ENCODE data around the gene WFDC8. TPM values are rescaled to one million over a fixed set of nuclear protein-coding genes. Genes with fewer than 3 reads are reported as not detected.

Gene WFDC8
- total and polyA plus RNA-seq, 2 donors from 2014 or later, result not detected

DNA sequence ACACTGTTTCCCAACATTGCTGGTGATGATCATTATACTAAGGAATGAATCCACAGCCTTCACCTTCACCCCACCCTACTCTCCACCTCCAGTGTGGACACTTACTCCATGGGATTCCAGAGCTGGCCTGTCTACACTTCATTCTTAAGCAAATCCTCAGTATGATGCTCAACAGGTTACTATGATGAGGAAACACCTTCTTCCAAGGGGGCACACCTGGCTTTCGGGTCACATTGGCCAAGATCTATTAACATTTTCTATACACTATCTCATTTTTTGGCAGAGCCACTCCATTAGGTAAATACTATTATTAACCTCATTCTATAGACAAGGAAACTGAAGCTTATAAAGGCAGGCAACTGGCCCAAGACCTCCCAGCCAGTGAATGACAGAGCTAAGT is 23.9 kb downstream of the WFDC8 start:
- intact Hi-C loops (cut with DNase I), result no loop called here
- FAIRE-seq (no peak), DNase-seq (no peak)
- Histone ChIP-seq H3K27ac (ENCODE audit: low read depth in 2 of 2, low read length in 2 of 2) (no peak overlapping the region), H3K9ac (ENCODE audit: low read length in 3 of 3) (no peak overlapping the region), H3K27me3 (ENCODE audit: control insufficient read depth, insufficient read depth, low read length) (no peaks in the 10 kb centered on the region), H3K4me3 (ENCODE audit: low read length in 3 of 3) (no peak overlapping the region), H3K36me3 (ENCODE audit: control insufficient read depth in 2 of 3, insufficient read depth in 3 of 3, low read length in 3 of 3) (no peaks in the 10 kb centered on the region), H3K9me3 (ENCODE audit: control insufficient read depth in 2 of 3, insufficient read depth in 1 of 3, low read length in 3 of 3) (no peaks in the 10 kb centered on the region), H3K4me1 (ENCODE audit: control insufficient read depth in 2 of 3, insufficient read depth in 2 of 3, low read depth in 1 of 3, low read length in 3 of 3) (no peaks in the 10 kb centered on the region)
- TF ChIP-seq, protein P1, sequence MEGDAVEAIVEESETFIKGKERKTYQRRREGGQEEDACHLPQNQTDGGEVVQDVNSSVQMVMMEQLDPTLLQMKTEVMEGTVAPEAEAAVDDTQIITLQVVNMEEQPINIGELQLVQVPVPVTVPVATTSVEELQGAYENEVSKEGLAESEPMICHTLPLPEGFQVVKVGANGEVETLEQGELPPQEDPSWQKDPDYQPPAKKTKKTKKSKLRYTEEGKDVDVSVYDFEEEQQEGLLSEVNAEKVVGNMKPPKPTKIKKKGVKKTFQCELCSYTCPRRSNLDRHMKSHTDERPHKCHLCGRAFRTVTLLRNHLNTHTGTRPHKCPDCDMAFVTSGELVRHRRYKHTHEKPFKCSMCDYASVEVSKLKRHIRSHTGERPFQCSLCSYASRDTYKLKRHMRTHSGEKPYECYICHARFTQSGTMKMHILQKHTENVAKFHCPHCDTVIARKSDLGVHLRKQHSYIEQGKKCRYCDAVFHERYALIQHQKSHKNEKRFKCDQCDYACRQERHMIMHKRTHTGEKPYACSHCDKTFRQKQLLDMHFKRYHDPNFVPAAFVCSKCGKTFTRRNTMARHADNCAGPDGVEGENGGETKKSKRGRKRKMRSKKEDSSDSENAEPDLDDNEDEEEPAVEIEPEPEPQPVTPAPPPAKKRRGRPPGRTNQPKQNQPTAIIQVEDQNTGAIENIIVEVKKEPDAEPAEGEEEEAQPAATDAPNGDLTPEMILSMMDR (IDR thresholded peaks at IDR 0.05; ENCODE audit: borderline replicate concordance, extremely low read depth, insufficient read depth), result no peak

DNA sequence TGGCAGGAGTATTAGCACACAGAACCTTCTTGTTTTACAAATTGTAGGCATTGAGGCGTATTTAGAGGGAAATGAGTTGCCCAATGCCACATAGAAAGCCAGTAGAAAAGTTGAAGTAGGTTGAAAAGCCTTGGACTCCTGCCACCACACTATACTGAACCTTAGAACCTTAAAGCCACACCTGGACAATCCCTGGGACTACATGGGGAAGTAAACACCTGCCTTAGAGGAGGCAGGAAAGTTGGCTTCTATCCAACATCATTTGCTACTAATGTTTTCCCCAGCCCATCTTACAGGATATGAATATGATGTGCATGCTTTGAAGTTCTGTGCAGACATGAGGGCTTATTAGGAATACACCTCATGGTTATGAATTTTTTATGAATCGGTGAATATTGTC is 26.6 kb downstream of the WFDC8 start:
- no peaks in the 10 kb centered on the region for H3K27me3 ChIP-seq (ENCODE audit: control insufficient read depth, insufficient read depth, low read length)
- intact Hi-C loops (cut with DNase I), result no loop called here
- TF ChIP-seq, protein P1 (IDR thresholded peaks at IDR 0.05; ENCODE audit: borderline replicate concordance, extremely low read depth, insufficient read depth), result no peak
- H3K36me3 ChIP-seq (ENCODE audit: control insufficient read depth in 2 of 3, insufficient read depth in 3 of 3, low read length in 3 of 3), result no peaks in the 10 kb centered on the region
- no peak overlapping the region for H3K27ac ChIP-seq (ENCODE audit: low read depth in 2 of 2, low read length in 2 of 2)
- FAIRE-seq (no peak), DNase-seq (no peak)
- H3K4me1 ChIP-seq (ENCODE audit: control insufficient read depth in 2 of 3, insufficient read depth in 2 of 3, low read depth in 1 of 3, low read length in 3 of 3), result no peaks in the 10 kb centered on the region
- H3K4me3 ChIP-seq (ENCODE audit: low read length in 3 of 3), result no peak overlapping the region
- H3K9ac ChIP-seq (ENCODE audit: low read length in 3 of 3), result no peak overlapping the region
- no peaks in the 10 kb centered on the region for H3K9me3 ChIP-seq (ENCODE audit: control insufficient read depth in 2 of 3, insufficient read depth in 1 of 3, low read length in 3 of 3)

DNA sequence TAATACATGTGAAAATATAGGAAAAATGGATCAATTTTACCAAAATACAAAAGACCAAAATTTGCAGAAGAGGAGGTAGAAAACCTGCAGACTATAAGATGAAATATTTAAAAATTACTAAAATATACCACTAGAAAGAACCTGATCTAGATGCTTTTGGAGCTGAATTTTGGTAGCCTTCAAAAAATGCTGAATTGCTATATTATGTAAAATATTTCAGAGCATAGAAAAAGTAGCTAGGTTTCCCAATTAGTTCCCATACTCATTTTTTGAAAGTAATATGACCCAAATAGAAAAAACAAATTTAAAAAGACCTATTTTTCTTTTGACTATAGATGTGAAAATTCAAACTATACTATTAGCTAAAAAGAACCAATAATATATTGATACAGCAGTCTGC is 28.3 kb downstream of the WFDC8 start:
- FAIRE-seq, result no peak
- intact Hi-C loops (cut with DNase I), result no loop called here
- Histone ChIP-seq H3K27ac (ENCODE audit: low read depth in 2 of 2, low read length in 2 of 2) (no peak overlapping the region), H3K9ac (ENCODE audit: low read length in 3 of 3) (no peak overlapping the region), H3K9me3 (ENCODE audit: control insufficient read depth in 2 of 3, insufficient read depth in 1 of 3, low read length in 3 of 3) (no peaks in the 10 kb centered on the region), H3K4me3 (ENCODE audit: low read length in 3 of 3) (no peak overlapping the region), H3K36me3 (ENCODE audit: control insufficient read depth in 2 of 3, insufficient read depth in 3 of 3, low read length in 3 of 3) (no peaks in the 10 kb centered on the region), H3K4me1 (ENCODE audit: control insufficient read depth in 2 of 3, insufficient read depth in 2 of 3, low read depth in 1 of 3, low read length in 3 of 3) (no peaks in the 10 kb centered on the region), H3K27me3 (ENCODE audit: control insufficient read depth, insufficient read depth, low read length) (no peaks in the 10 kb centered on the region)
- TF ChIP-seq, protein P1 (IDR thresholded peaks at IDR 0.05; ENCODE audit: borderline replicate concordance, extremely low read depth, insufficient read depth), result no peak
- no peak for DNase-seq

DNA sequence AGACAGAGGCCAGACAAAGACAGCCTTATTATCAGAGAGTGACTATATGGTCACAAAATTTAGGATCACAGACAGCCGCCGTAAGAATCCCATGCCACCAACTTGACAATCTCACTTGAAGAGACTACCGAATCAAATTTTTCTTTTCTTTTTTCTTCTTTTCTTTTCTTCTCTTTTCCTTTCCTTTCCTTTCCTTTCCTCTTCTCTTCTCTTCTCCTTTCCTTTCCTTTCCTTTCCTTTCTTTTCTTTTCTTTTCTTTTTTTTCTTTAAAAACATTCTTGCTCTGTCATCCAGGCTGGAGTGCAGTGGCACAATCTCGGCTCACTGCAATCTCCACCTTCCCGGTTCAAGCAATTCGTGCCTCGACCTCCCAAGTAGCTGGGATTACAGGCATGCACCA is 30.7 kb downstream of the WFDC8 start:
- no peak overlapping the region for H3K4me3 ChIP-seq (ENCODE audit: low read length in 3 of 3)
- intact Hi-C loops (cut with DNase I), result no loop called here
- no peak overlapping the region for H3K9ac ChIP-seq (ENCODE audit: low read length in 3 of 3)
- H3K27me3 ChIP-seq (ENCODE audit: control insufficient read depth, insufficient read depth, low read length), result no peaks in the 10 kb centered on the region
- FAIRE-seq, result no peak
- TF ChIP-seq, protein P1 (IDR thresholded peaks at IDR 0.05; ENCODE audit: borderline replicate concordance, extremely low read depth, insufficient read depth), result no peak
- no peaks in the 10 kb centered on the region for H3K9me3 ChIP-seq (ENCODE audit: control insufficient read depth in 2 of 3, insufficient read depth in 1 of 3, low read length in 3 of 3)
- H3K36me3 ChIP-seq (ENCODE audit: control insufficient read depth in 2 of 3, insufficient read depth in 3 of 3, low read length in 3 of 3), result no peaks in the 10 kb centered on the region
- H3K27ac ChIP-seq (ENCODE audit: low read depth in 2 of 2, low read length in 2 of 2), result no peak overlapping the region
- no peaks in the 10 kb centered on the region for H3K4me1 ChIP-seq (ENCODE audit: control insufficient read depth in 2 of 3, insufficient read depth in 2 of 3, low read depth in 1 of 3, low read length in 3 of 3)
- no peak for DNase-seq

All from kidney (tissue), 14 donors.